Fibroblast of mammary gland (primary cell): ENCODE data around the gene C16orf89.

Source experiments
- DNase-seq: peaks from one replicate; pipeline ENCODE4 v3.0.0-alpha.2; 2010; ENCODE audit warnings: low read depth
- H3K4me3 ChIP-seq: 2 replicates; pipeline ENCODE4 v1.5.1; 2011; ENCODE audit warnings: low read depth, mild to moderate bottlenecking, low read length, moderate library complexity; ENCODE audit not compliant: control insufficient read depth
- CTCF ChIP-seq: conservative IDR thresholded peaks from 2 replicates; pipeline ENCODE4 v1.5.1; 2011; ENCODE audit warnings: low read depth, low read length, inconsistent platforms; ENCODE audit not compliant: control insufficient read depth, insufficient read depth

Gene C16orf89

GRCh38 chr16:5002699-5003143 is 63.0 kb downstream of the C16orf89 start:
- no peak overlapping the region for H3K4me3 ChIP-seq
- no peak for DNase-seq
- TF ChIP-seq CTCF, result no peak

GRCh38 chr16:5001986-5002385 is 63.8 kb downstream of the C16orf89 start:
- DNase-seq, result no peak
- H3K4me3 ChIP-seq, result no peak overlapping the region
- no peak for TF ChIP-seq CTCF

GRCh38 chr16:5001571-5001970 is 64.2 kb downstream of the C16orf89 start:
- no peak for DNase-seq
- TF ChIP-seq CTCF, result no peak
- H3K4me3 ChIP-seq, result no peak overlapping the region

GRCh38 chr16:5000573-5001001 is 65.2 kb downstream of the C16orf89 start:
- no peak for TF ChIP-seq CTCF
- H3K4me3 ChIP-seq, result no peak overlapping the region
- DNase-seq, result no peak

- no peak for DNase-seq
- H3K4me3 ChIP-seq, result no peak overlapping the region
- TF ChIP-seq CTCF, result no peak
Measured at GRCh38 chr16:4994719-4995434, 70.9 kb downstream of the C16orf89 start.
